Measurements from ENCODE around the gene GPR62.
"Not testable (repeated sequence)": the region's sequence is repeated elsewhere in the genome, so short reads cannot be mapped to it uniquely, and the experiment has no call there.

Gene GPR62

DNA sequence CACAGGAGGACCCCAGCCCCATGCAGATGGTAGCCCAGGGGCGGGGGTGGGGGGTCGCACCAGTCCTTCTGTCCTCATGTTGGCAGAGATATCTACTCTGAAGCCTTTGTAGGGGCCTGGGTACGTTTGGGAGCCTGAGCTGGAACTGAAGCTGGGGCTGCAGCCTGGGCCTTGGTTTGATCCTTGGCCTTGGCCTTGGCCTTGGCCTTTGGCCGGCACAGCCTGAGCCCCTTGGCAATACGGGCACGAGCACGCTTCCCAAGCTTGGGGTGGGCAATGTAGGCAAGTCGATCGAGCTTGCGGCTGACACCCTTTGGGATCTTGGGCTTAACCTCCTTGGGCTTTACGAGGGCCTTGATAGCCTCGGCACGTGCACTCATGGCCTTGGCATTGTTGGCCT lies 38.5 kb downstream of the GPR62 start:
- not testable (repeated sequence) for H3K4me3 ChIP-seq (ENCODE audit: insufficient read depth, low read depth, low read length, poor library complexity, severe bottlenecking); H3K9me3 ChIP-seq (ENCODE audit: control insufficient read depth, low read length); H3K27me3 ChIP-seq (replicated peaks; ENCODE audit: control insufficient read depth, insufficient read depth, low read length, poor library complexity, severe bottlenecking); DNase-seq; H3K27ac ChIP-seq (ENCODE audit: insufficient read depth, low read length, poor library complexity, severe bottlenecking)
- H3K36me3 ChIP-seq (ENCODE audit: control insufficient read depth, insufficient read depth, low read length): peaks cover 21% of the 10 kb centered on the region
- peaks cover 10% of the 10 kb centered on the region for H3K4me1 ChIP-seq (ENCODE audit: control insufficient read depth, insufficient read depth, low read length, poor library complexity, severe bottlenecking)

GRCh38 chr3:51994530-51994929 lies 39.3 kb downstream of the GPR62 start:
- H3K36me3 ChIP-seq (ENCODE audit: control insufficient read depth, insufficient read depth, low read length): peaks cover 21% of the 10 kb centered on the region

DNA sequence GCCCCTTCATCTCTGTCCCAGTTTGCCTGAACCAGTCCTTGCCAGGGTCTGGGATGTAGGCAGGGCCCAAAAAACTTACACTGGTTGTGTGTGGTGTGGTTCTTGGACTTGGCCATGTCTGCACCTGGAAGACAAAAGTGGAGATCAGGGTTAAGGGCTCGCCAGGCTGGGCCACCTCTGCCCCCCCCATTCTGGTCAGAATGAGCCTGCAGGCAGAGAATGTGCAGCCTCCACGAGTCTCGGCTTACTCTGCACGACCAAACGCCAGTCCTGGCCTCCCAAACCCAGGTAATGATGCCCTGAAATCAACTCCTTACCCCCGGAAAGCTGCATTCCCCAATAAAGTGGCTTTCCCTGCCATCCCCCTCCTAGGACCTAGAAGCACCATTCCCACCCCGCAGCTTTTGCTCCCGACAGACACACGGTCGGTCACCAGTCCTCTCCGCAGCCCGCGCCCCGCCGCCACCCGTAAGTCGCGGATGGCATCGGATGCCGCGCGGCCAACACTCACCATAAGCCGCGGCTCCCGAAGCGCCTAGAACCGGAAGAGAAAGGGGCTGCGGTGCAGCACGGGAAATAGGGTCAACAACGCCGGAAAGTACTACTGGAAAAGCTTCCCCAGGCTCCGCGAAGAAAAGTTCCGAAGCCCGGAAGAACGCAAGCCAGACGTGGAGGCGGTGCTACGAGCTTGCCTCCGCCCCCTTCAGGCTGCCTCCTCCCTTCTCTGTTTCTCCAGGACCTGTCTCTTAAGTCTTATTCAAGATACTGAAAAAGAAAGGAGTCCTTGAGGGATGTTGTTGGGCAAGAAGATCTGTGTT lies 40.4 kb downstream of the GPR62 start, which contains the start of gene RPL29:
Gene RPL29 (minus strand): TSS at position 550 of the 818 bp plus-strand sequence. CDS start 434 bp downstream, at position 116.
- H3K27me3 ChIP-seq (replicated peaks; ENCODE audit: control insufficient read depth, insufficient read depth, low read length, poor library complexity, severe bottlenecking): no peaks in the 10 kb centered on the region
- peak; percentile 82 to 87 (median 86) for DNase-seq
- no peaks in the 10 kb centered on the region for H3K9me3 ChIP-seq (ENCODE audit: control insufficient read depth, low read length)
- H3K4me3 ChIP-seq (ENCODE audit: insufficient read depth, low read depth, low read length, poor library complexity, severe bottlenecking): peak within 1 kb of the TSS; percentile 79
- peaks cover 10% of the 10 kb centered on the region for H3K4me1 ChIP-seq (ENCODE audit: control insufficient read depth, insufficient read depth, low read length, poor library complexity, severe bottlenecking)
- H3K27ac ChIP-seq (ENCODE audit: insufficient read depth, low read length, poor library complexity, severe bottlenecking): peak within 1 kb of the TSS; percentile 85
- H3K36me3 ChIP-seq (ENCODE audit: control insufficient read depth, insufficient read depth, low read length): peaks cover 21% of the 10 kb centered on the region

More at GRCh38 chr3:51994530-51994929, 39.3 kb downstream of the GPR62 start:
- no peak overlapping the region for H3K4me3 ChIP-seq (ENCODE audit: insufficient read depth, low read depth, low read length, poor library complexity, severe bottlenecking)
- H3K27me3 ChIP-seq (replicated peaks; ENCODE audit: control insufficient read depth, insufficient read depth, low read length, poor library complexity, severe bottlenecking): no peaks in the 10 kb centered on the region
- no peaks in the 10 kb centered on the region for H3K9me3 ChIP-seq (ENCODE audit: control insufficient read depth, low read length)
- H3K27ac ChIP-seq (ENCODE audit: insufficient read depth, low read length, poor library complexity, severe bottlenecking): peak overlapping the region; percentile 85
- H3K4me1 ChIP-seq (ENCODE audit: control insufficient read depth, insufficient read depth, low read length, poor library complexity, severe bottlenecking): peaks cover 10% of the 10 kb centered on the region
- DNase-seq: no peak

DNA sequence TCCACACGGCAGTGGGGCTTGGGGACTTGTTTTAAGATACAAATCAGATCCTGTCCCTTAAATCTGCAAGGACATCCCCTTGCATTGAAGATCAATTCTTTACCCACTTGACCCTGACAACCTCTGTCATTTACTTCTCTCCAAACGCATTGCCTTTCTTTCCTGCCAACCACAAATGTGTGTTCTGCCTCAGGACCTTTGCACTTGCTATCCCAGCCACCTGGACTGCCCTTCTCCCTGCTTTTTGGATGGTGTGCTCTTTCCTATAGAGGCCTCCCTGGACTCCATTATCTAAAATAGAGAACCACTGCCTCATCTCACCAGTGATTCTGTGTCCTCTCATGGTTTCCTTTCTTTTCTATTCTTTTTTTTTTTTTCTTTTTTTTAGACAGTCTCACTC lies 42.0 kb downstream of the GPR62 start:
- no peak for DNase-seq
- no peaks in the 10 kb centered on the region for H3K27me3 ChIP-seq (replicated peaks; ENCODE audit: control insufficient read depth, insufficient read depth, low read length, poor library complexity, severe bottlenecking)
- peaks cover 20% of the 10 kb centered on the region for H3K4me1 ChIP-seq (ENCODE audit: control insufficient read depth, insufficient read depth, low read length, poor library complexity, severe bottlenecking)
- peaks cover 21% of the 10 kb centered on the region for H3K36me3 ChIP-seq (ENCODE audit: control insufficient read depth, insufficient read depth, low read length)
- H3K27ac ChIP-seq (ENCODE audit: insufficient read depth, low read length, poor library complexity, severe bottlenecking): no peak overlapping the region
- no peak overlapping the region for H3K4me3 ChIP-seq (ENCODE audit: insufficient read depth, low read depth, low read length, poor library complexity, severe bottlenecking)
- H3K9me3 ChIP-seq (ENCODE audit: control insufficient read depth, low read length): no peaks in the 10 kb centered on the region

GRCh38 chr3:51997935-51998596 lies 42.9 kb downstream of the GPR62 start:
- H3K36me3 ChIP-seq (ENCODE audit: control insufficient read depth, insufficient read depth, low read length): peaks cover 15% of the 10 kb centered on the region
- DNase-seq: no peak
- no peak overlapping the region for H3K4me3 ChIP-seq (ENCODE audit: insufficient read depth, low read depth, low read length, poor library complexity, severe bottlenecking)
- H3K27ac ChIP-seq (ENCODE audit: insufficient read depth, low read length, poor library complexity, severe bottlenecking): no peak overlapping the region
- no peaks in the 10 kb centered on the region for H3K9me3 ChIP-seq (ENCODE audit: control insufficient read depth, low read length)
- H3K4me1 ChIP-seq (ENCODE audit: control insufficient read depth, insufficient read depth, low read length, poor library complexity, severe bottlenecking): peaks cover 20% of the 10 kb centered on the region
- no peaks in the 10 kb centered on the region for H3K27me3 ChIP-seq (replicated peaks; ENCODE audit: control insufficient read depth, insufficient read depth, low read length, poor library complexity, severe bottlenecking)

GRCh38 chr3:51998774-51999173 lies 43.6 kb downstream of the GPR62 start:
- H3K27me3 ChIP-seq (replicated peaks; ENCODE audit: control insufficient read depth, insufficient read depth, low read length, poor library complexity, severe bottlenecking): no peaks in the 10 kb centered on the region
- no peaks in the 10 kb centered on the region for H3K9me3 ChIP-seq (ENCODE audit: control insufficient read depth, low read length)
- no peak overlapping the region for H3K4me3 ChIP-seq (ENCODE audit: insufficient read depth, low read depth, low read length, poor library complexity, severe bottlenecking)
- no peak overlapping the region for H3K27ac ChIP-seq (ENCODE audit: insufficient read depth, low read length, poor library complexity, severe bottlenecking)
- H3K36me3 ChIP-seq (ENCODE audit: control insufficient read depth, insufficient read depth, low read length): peaks cover 11% of the 10 kb centered on the region
- peaks cover 20% of the 10 kb centered on the region for H3K4me1 ChIP-seq (ENCODE audit: control insufficient read depth, insufficient read depth, low read length, poor library complexity, severe bottlenecking)
- DNase-seq: no peak

- no peaks in the 10 kb centered on the region for H3K27me3 ChIP-seq (replicated peaks; ENCODE audit: control insufficient read depth, insufficient read depth, low read length, poor library complexity, severe bottlenecking)
Observed at GRCh38 chr3:51999846-52000245, 44.7 kb downstream of the GPR62 start.

GRCh38 chr3:52001443-52001974 lies 46.3 kb downstream of the GPR62 start:
- no peak overlapping the region for H3K27ac ChIP-seq (ENCODE audit: insufficient read depth, low read length, poor library complexity, severe bottlenecking)

More at GRCh38 chr3:51999846-52000245, 44.7 kb downstream of the GPR62 start:
- no peak overlapping the region for H3K27ac ChIP-seq (ENCODE audit: insufficient read depth, low read length, poor library complexity, severe bottlenecking)
- H3K36me3 ChIP-seq (ENCODE audit: control insufficient read depth, insufficient read depth, low read length): peaks cover 2% of the 10 kb centered on the region
- DNase-seq: no peak
- no peak overlapping the region for H3K4me3 ChIP-seq (ENCODE audit: insufficient read depth, low read depth, low read length, poor library complexity, severe bottlenecking)
- H3K9me3 ChIP-seq (ENCODE audit: control insufficient read depth, low read length): no peaks in the 10 kb centered on the region
- H3K4me1 ChIP-seq (ENCODE audit: control insufficient read depth, insufficient read depth, low read length, poor library complexity, severe bottlenecking): peaks cover 12% of the 10 kb centered on the region

GRCh38 chr3:52002748-52003147 lies 47.6 kb downstream of the GPR62 start:
- DNase-seq: no peak
- Histone ChIP-seq H3K27me3 (replicated peaks; ENCODE audit: control insufficient read depth, insufficient read depth, low read length, poor library complexity, severe bottlenecking) (no peaks in the 10 kb centered on the region), H3K4me3 (ENCODE audit: insufficient read depth, low read depth, low read length, poor library complexity, severe bottlenecking) (no peak overlapping the region), H3K4me1 (ENCODE audit: control insufficient read depth, insufficient read depth, low read length, poor library complexity, severe bottlenecking) (peaks cover 17% of the 10 kb centered on the region), H3K9me3 (ENCODE audit: control insufficient read depth, low read length) (no peaks in the 10 kb centered on the region), H3K27ac (ENCODE audit: insufficient read depth, low read length, poor library complexity, severe bottlenecking) (no peak overlapping the region), H3K36me3 (ENCODE audit: control insufficient read depth, insufficient read depth, low read length) (no peaks in the 10 kb centered on the region)

More at GRCh38 chr3:52001443-52001974, 46.3 kb downstream of the GPR62 start:
- Histone ChIP-seq H3K27me3 (replicated peaks; ENCODE audit: control insufficient read depth, insufficient read depth, low read length, poor library complexity, severe bottlenecking) (no peaks in the 10 kb centered on the region), H3K4me1 (ENCODE audit: control insufficient read depth, insufficient read depth, low read length, poor library complexity, severe bottlenecking) (peaks cover 17% of the 10 kb centered on the region), H3K36me3 (ENCODE audit: control insufficient read depth, insufficient read depth, low read length) (no peaks in the 10 kb centered on the region), H3K9me3 (ENCODE audit: control insufficient read depth, low read length) (no peaks in the 10 kb centered on the region), H3K4me3 (ENCODE audit: insufficient read depth, low read depth, low read length, poor library complexity, severe bottlenecking) (no peak overlapping the region)
- DNase-seq: peak; percentile 72 to 79 (median 77)

Data from effector memory CD4-positive, alpha-beta T cell (primary cell).